H9 (cell line): Measurements from ENCODE around the gene LINC00305. TPM values are rescaled to one million over a fixed set of nuclear protein-coding genes. Genes with fewer than 3 reads are reported as not detected.

ENCODE experiments used
- DNase-seq: peaks from one replicate; pipeline ENCODE4 v3.0.0-alpha.2; 2017
- H2AFZ ChIP-seq: one replicate; pipeline ENCODE4 v1.6.1; 2013; ENCODE audit warnings: mild to moderate bottlenecking, low read length, control low read depth, moderate library complexity
- H2AK5ac ChIP-seq: 2 replicates; pipeline ENCODE4 v1.6.1; 2013; ENCODE audit warnings: low read length, control low read depth, mixed read lengths; ENCODE audit not compliant: insufficient read length
- H2BK120ac ChIP-seq: one replicate; pipeline ENCODE4 v1.6.1; 2013; ENCODE audit warnings: low read depth, mild to moderate bottlenecking, low read length, control low read depth, inconsistent platforms; ENCODE audit not compliant: poor library complexity, severe bottlenecking
- H2BK12ac ChIP-seq: 2 replicates; pipeline ENCODE4 v1.6.1; 2013; ENCODE audit warnings: low read length, control low read depth, mixed read lengths, low read depth; ENCODE audit not compliant: insufficient read length
- H2BK15ac ChIP-seq: 2 replicates; pipeline ENCODE4 v1.6.1; 2013; ENCODE audit warnings: low read depth, low read length, control low read depth
- H2BK20ac ChIP-seq: one replicate; pipeline ENCODE4 v1.6.1; 2013; ENCODE audit warnings: low read depth, mild to moderate bottlenecking, low read length, control low read depth, inconsistent platforms; ENCODE audit not compliant: poor library complexity, severe bottlenecking
- H2BK5ac ChIP-seq: 2 replicates; pipeline ENCODE4 v1.6.1; 2013; ENCODE audit warnings: low read length, control low read depth, mixed read lengths; ENCODE audit not compliant: insufficient read length
- H3K14ac ChIP-seq: 2 replicates; pipeline ENCODE4 v1.6.1; 2013; ENCODE audit warnings: low read length, control low read depth; ENCODE audit not compliant: insufficient read depth
- H3K18ac ChIP-seq: 2 replicates; pipeline ENCODE4 v1.6.1; 2013; ENCODE audit warnings: low read depth, mild to moderate bottlenecking, mixed read lengths, low read length, control low read depth; ENCODE audit not compliant: insufficient read length
- H3K23ac ChIP-seq: 2 replicates; pipeline ENCODE4 v1.6.1; 2013; ENCODE audit warnings: low read length, control low read depth, mixed read lengths, low read depth; ENCODE audit not compliant: insufficient read length
- H3K23me2 ChIP-seq: 2 replicates; pipeline ENCODE4 v1.6.1; 2013; ENCODE audit warnings: low read depth, mild to moderate bottlenecking, mixed read lengths, low read length, control low read depth; ENCODE audit not compliant: insufficient read length, poor library complexity, severe bottlenecking
- H3K27ac ChIP-seq: 2 replicates; pipeline ENCODE4 v1.5.1; 2013; ENCODE audit warnings: low read length, control low read depth, mixed read lengths, low read depth; ENCODE audit not compliant: insufficient read length
- H3K27me3 ChIP-seq: 2 replicates; pipeline ENCODE4 v1.6.1; 2013; ENCODE audit warnings: low read length, control low read depth, inconsistent platforms; ENCODE audit not compliant: insufficient read depth
- H3K4ac ChIP-seq: 2 replicates; pipeline ENCODE4 v1.6.1; 2013; ENCODE audit warnings: low read depth, mild to moderate bottlenecking, control low read depth, inconsistent platforms, low read length, moderate library complexity
- H3K4me1 ChIP-seq: 2 replicates; pipeline ENCODE4 v1.6.1; 2013; ENCODE audit warnings: low read length, control low read depth, inconsistent platforms; ENCODE audit not compliant: insufficient read depth
- H3K4me2 ChIP-seq: 2 replicates; pipeline ENCODE4 v1.6.1; 2013; ENCODE audit warnings: low read length, control low read depth, mixed read lengths; ENCODE audit not compliant: insufficient read length, insufficient read depth
- H3K56ac ChIP-seq: 2 replicates; pipeline ENCODE4 v1.6.1; 2013; ENCODE audit warnings: low read depth, mild to moderate bottlenecking, mixed read lengths, low read length, control low read depth; ENCODE audit not compliant: insufficient read length
- H3K79me1 ChIP-seq: 2 replicates; pipeline ENCODE4 v1.6.1; 2013; ENCODE audit warnings: low read depth, mild to moderate bottlenecking, moderate library complexity, low read length, control low read depth, inconsistent platforms; ENCODE audit not compliant: insufficient read depth, poor library complexity, severe bottlenecking
- H3K79me2 ChIP-seq: 2 replicates; pipeline ENCODE4 v1.6.1; 2013; ENCODE audit warnings: low read length, control low read depth, inconsistent platforms; ENCODE audit not compliant: insufficient read depth
- H3K9ac ChIP-seq: 2 replicates; pipeline ENCODE4 v1.6.1; 2013; ENCODE audit warnings: low read length, control low read depth, mixed read lengths; ENCODE audit not compliant: insufficient read length; ENCODE audit errors: extremely low read depth
- H3K9me3 ChIP-seq: one replicate; pipeline ENCODE4 v1.6.1; 2013; ENCODE audit warnings: low read depth, low read length, inconsistent platforms; ENCODE audit not compliant: control insufficient read depth
- H3T11ph ChIP-seq: one replicate; pipeline ENCODE4 v1.6.1; 2013; ENCODE audit warnings: mild to moderate bottlenecking, low read length, control low read depth, inconsistent platforms
- H4K20me1 ChIP-seq: one replicate; pipeline ENCODE4 v1.6.1; 2013; ENCODE audit not compliant: control insufficient read depth, insufficient read length, insufficient read depth
- H4K5ac ChIP-seq: 2 replicates; pipeline ENCODE4 v1.6.1; 2013; ENCODE audit warnings: low read depth, mild to moderate bottlenecking, mixed read lengths, low read length, control low read depth; ENCODE audit not compliant: insufficient read length
- H4K8ac ChIP-seq: replicated peaks from 2 replicates; pipeline ENCODE4 v1.6.1; 2013; ENCODE audit warnings: low read length, control low read depth, mixed read lengths, low read depth; ENCODE audit not compliant: insufficient read length
- H4K91ac ChIP-seq: 2 replicates; pipeline ENCODE4 v1.6.1; 2013; ENCODE audit warnings: low read depth, mild to moderate bottlenecking, moderate library complexity, mixed read lengths, low read length, control low read depth; ENCODE audit not compliant: insufficient read length
- H3K27ac Mint-ChIP-seq, 3 experiments: 2 replicates in 2 of 3; 3 replicates in 1 of 3; pipeline ENCODE4 v1.8.0; 2020 to 2021; ENCODE audit warnings: mixed read lengths in 3 of 3, mild to moderate bottlenecking in 1 of 3, moderate library complexity in 1 of 3
- H3K27me3 Mint-ChIP-seq: 2 replicates; pipeline ENCODE4 v1.8.0; 2021; ENCODE audit warnings: low read depth, mild to moderate bottlenecking, moderate library complexity, mixed read lengths
- H3K36me3 Mint-ChIP-seq, 3 experiments: 2 replicates in 2 of 3; 3 replicates in 1 of 3; pipeline ENCODE4 v1.8.0; 2020 to 2021; ENCODE audit warnings: low read depth in 3 of 3, mixed read lengths in 3 of 3; ENCODE audit not compliant: insufficient read depth in 1 of 3
- H3K4me1 Mint-ChIP-seq, 2 experiments: 2 replicates each; pipeline ENCODE4 v1.8.0; 2020; ENCODE audit warnings: mixed read lengths in 2 of 2
- H3K4me3 Mint-ChIP-seq, 2 experiments: 2 replicates in 1 of 2; 3 replicates in 1 of 2; pipeline ENCODE4 v1.8.0; 2020 to 2021; ENCODE audit warnings: mild to moderate bottlenecking in 2 of 2, mixed read lengths in 2 of 2, moderate library complexity in 1 of 2
- H3K9me3 Mint-ChIP-seq, 2 experiments: 2 replicates in 1 of 2; 3 replicates in 1 of 2; pipeline ENCODE4 v1.8.0; 2020; ENCODE audit warnings: mild to moderate bottlenecking in 2 of 2, mixed read lengths in 2 of 2, moderate library complexity in 1 of 2
- CTCF ChIP-seq: fragments of 200-600 bp; sonication (generic); conservative IDR thresholded peaks from 3 replicates; pipeline ENCODE4 v1.8.0; 2021; ENCODE audit warnings: antibody characterized with exemption, mild to moderate bottlenecking
- WGBS: extraction: QIAGEN DNeasy Blood & Tissue Kit; methylation state at CpG from one replicate; pipeline ENCODE4 v1.1.7; 2013; ENCODE audit warnings: missing lambda C conversion rate, low lambda C conversion rate, mixed read lengths; ENCODE audit not compliant: insufficient read length; ENCODE audit errors: extremely low coverage; 5-methylcytosine and 5-hydroxymethylcytosine counted together
- total RNA-seq: library from RNA; stranded (reverse); gene quantifications from 2 replicates; pipeline ENCODE4 v1.2.1, GENCODE V29; 2021

LINC00305 gene
- total RNA-seq, 1 experiment from 2014 or later: not detected

GRCh38 chr18:64119916-64120315 lies 29.0 kb downstream of the LINC00305 start:
- H3K56ac ChIP-seq: no peak overlapping the region
- no peak overlapping the region for H3T11ph ChIP-seq
- H3K14ac ChIP-seq: no peak overlapping the region
- no CpG with 5 or more reads among the region's 1 CpG for WGBS
- H3K23me2 ChIP-seq: no peaks in the 10 kb centered on the region
- peak; percentile 40; the same call in 2 of the 3 replicates for TF ChIP-seq CTCF
- H2AK5ac ChIP-seq: no peak overlapping the region
- H4K5ac ChIP-seq: no peak overlapping the region
- H4K91ac ChIP-seq: no peak overlapping the region
- H3K79me1 ChIP-seq: no peaks in the 10 kb centered on the region
- no peak overlapping the region for H2BK20ac ChIP-seq
- peaks cover 9% of the 10 kb centered on the region; the same call in 1 of the 2 replicates for H3K4me1 ChIP-seq
- DNase-seq: no peak
- H3K18ac ChIP-seq: no peak overlapping the region
- Mint-ChIP-seq H3K9me3 (peaks cover 2 to 3% of the 10 kb centered on the region in 2 experiments; a peak in 3 of 5 replicates), H3K4me3 (no peak overlapping the region), H3K27me3 (no peaks in the 10 kb centered on the region), H3K36me3 (peaks cover 5 to 12% (median 7%) of the 10 kb centered on the region in 3 experiments; a peak in 6 of 7 replicates), H3K27ac (no peak overlapping the region), H3K4me1 (peaks cover 31 to 39% of the 10 kb centered on the region in 2 experiments)
- H4K20me1 ChIP-seq: no peaks in the 10 kb centered on the region
- H3K79me2 ChIP-seq: no peaks in the 10 kb centered on the region
- no peak overlapping the region for H2BK15ac ChIP-seq
- no peak overlapping the region for H3K23ac ChIP-seq
- no peak overlapping the region for H2AFZ ChIP-seq
- H3K9me3 ChIP-seq: no peaks in the 10 kb centered on the region
- no peak overlapping the region for H3K4ac ChIP-seq
- H2BK12ac ChIP-seq: no peak overlapping the region
- H3K9ac ChIP-seq: no peak overlapping the region
- H2BK120ac ChIP-seq: no peak overlapping the region
- H3K27ac ChIP-seq: no peak overlapping the region
- H2BK5ac ChIP-seq: no peak overlapping the region
- no peak overlapping the region for H3K4me2 ChIP-seq
- no peak overlapping the region for H4K8ac ChIP-seq
- no peaks in the 10 kb centered on the region for H3K27me3 ChIP-seq
